Activated naive CD4-positive, alpha-beta T cell treated with anti-CD3 and anti-CD28 coated beads, Interleukin-2, amount 10 ng/mL, durations not matched to agents 7 days and 5 days (primary cell): Measurements from ENCODE around the gene YJEFN3.
A peak's percentile ranks its signal among the peaks of the same experiment; 100 is the strongest.

Source experiments
- CTCF ChIA-PET: fragments of 350-600 bp; sonication (Branson Sonifier 250); formaldehyde crosslinking; loops from one replicate; lab custom pipeline; 2021; ENCODE audit warnings: antibody characterized with exemption; lab: Charles Lee
- DNase-seq: peaks from one replicate; pipeline ENCODE4 v3.0.0-alpha.2; 2020
- H3K27ac Mint-ChIP-seq: one replicate; pipeline ENCODE4 v1.8.0; 2021; ENCODE audit warnings: mild to moderate bottlenecking, moderate library complexity, mixed read lengths
- H3K27me3 Mint-ChIP-seq: one replicate; pipeline ENCODE4 v1.8.0; 2021; ENCODE audit warnings: mild to moderate bottlenecking, mixed read lengths
- H3K36me3 Mint-ChIP-seq: one replicate; pipeline ENCODE4 v1.8.0; 2021; ENCODE audit warnings: mixed read lengths
- H3K4me1 Mint-ChIP-seq: one replicate; pipeline ENCODE4 v1.8.0; 2021; ENCODE audit warnings: mixed read lengths
- H3K4me3 Mint-ChIP-seq: one replicate; pipeline ENCODE4 v1.8.0; 2021; ENCODE audit warnings: mild to moderate bottlenecking, moderate library complexity, mixed read lengths
- H3K9me3 Mint-ChIP-seq: one replicate; pipeline ENCODE4 v1.8.0; 2021; ENCODE audit warnings: mixed read lengths

The YJEFN3 gene, protein sequence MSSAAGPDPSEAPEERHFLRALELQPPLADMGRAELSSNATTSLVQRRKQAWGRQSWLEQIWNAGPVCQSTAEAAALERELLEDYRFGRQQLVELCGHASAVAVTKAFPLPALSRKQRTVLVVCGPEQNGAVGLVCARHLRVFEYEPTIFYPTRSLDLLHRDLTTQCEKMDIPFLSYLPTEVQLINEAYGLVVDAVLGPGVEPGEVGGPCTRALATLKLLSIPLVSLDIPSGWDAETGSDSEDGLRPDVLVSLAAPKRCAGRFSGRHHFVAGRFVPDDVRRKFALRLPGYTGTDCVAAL

DNA sequence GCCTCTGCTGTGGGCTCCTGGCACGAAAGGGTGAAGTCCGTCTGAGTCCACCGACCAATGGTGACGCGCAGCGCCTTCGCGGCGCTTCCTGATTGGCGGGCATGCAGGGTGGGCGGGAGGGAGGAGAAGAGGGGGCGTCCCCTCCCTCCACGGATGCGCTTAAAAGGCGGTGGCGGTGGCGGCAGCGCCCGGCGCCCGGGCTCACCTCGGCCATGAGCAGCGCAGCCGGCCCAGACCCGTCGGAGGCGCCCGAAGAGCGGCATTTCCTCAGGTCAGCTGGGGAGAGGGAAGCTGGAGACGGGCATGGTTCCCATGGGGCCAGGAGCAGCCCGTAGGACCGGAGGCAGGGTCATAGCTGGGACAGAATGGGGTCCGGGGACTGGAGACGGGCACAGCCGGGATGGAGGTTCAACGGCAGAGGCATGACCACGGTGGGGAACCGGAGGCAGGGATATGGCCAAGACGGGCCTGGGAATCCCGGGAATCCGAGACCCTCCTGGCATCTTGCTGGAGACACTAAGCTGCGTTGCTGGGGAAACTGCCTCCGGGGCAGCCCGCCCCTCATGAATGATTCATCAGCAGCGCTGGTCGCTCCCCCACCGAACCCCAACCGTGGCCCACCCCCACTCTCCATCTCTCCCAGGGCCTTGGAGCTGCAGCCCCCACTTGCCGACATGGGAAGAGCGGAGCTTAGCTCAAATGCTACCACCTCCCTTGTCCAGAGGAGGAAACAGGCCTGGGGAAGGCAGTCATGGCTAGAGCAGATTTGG, at the start of gene YJEFN3:
TSS of gene YJEFN3 (plus strand) at position 191 of the 770 bp plus-strand sequence. CDS start at position 213, 22 bp downstream.
- Mint-ChIP-seq H3K4me3 (no peak within 1 kb of the TSS), H3K36me3 (peaks cover 26% of the 10 kb centered on the region), H3K27me3 (no peaks in the 10 kb centered on the region), H3K9me3 (no peaks in the 10 kb centered on the region), H3K4me1 (peaks cover 12% of the 10 kb centered on the region), H3K27ac (no peak within 1 kb of the TSS)
- DNase-seq = no peak
- CTCF ChIA-PET = interaction anchor here (0.7 to 1.2 kb wide), 2 partner anchors 25 to 135 kb away, joined by 3 read pairs; partner anchors contain the start of gene ATP13A1

- no peaks in the 10 kb centered on the region for H3K27me3 Mint-ChIP-seq
- peaks cover 59% of the 10 kb centered on the region for H3K4me1 Mint-ChIP-seq
- DNase-seq = peak; percentile 33
- peak overlapping the region; percentile 51 for H3K27ac Mint-ChIP-seq
- no peak overlapping the region for H3K4me3 Mint-ChIP-seq
- H3K36me3 Mint-ChIP-seq = peaks cover 37% of the 10 kb centered on the region
- CTCF ChIA-PET = interaction anchor here (1.6 kb wide), 1 partner anchor 10 kb away, joined by 9 read pairs; no protein-coding TSS in a partner anchor
- no peaks in the 10 kb centered on the region for H3K9me3 Mint-ChIP-seq
Observed at GRCh38 chr19:19480688-19481087, 48.0 kb upstream of the YJEFN3 start.

DNA sequence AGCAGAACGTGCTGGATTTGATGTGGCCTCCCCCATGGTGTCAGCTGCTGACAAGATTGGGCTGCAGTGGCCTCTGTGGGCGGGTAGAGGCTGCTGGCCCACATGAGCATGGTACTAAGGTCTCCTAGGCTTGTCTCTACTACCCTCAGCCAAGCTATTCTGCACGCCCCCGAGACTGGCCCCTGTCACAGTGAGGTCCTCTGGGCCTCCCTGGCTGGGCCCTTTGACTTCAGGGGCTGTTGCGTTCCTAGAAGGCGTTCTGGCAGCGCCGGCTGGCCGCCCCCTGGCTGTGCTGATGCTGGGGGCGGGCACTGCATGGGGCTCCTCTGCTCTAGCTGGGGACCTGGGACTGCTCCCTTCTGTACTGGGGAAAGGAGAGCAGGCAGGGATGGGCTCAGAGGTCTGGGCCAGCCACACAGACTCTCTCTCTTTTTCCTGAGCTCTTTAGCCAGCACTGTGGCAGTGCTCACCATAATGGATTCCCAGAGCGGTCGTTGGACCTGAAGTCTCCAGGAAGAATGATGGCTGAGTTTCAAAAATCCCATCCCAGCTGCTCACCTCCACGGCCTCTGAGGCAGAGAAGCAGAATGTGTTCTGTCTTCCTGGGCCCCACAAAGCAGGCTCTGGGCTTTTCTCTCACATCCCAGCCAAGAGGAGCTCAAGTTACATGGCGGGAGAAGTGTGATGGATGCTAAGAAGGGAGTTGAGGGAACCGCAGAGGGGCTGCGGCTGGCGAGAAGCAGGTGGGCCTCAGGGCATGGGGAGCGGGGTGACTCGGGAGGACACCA, 45.7 kb upstream of the YJEFN3 start:
- Mint-ChIP-seq H3K36me3 (peaks cover 32% of the 10 kb centered on the region), H3K4me1 (peaks cover 57% of the 10 kb centered on the region), H3K27me3 (no peaks in the 10 kb centered on the region), H3K9me3 (no peaks in the 10 kb centered on the region), H3K27ac (no peak overlapping the region), H3K4me3 (no peak overlapping the region)
- DNase-seq = no peak
- CTCF ChIA-PET = interaction anchor here (0.7 to 1.0 kb wide), 2 partner anchors 9 to 31 kb away, joined by 3 read pairs; no protein-coding TSS in a partner anchor

GRCh38 chr19:19485161-19485997, 43.3 kb upstream of the YJEFN3 start:
- peak overlapping the region; percentile 84 for H3K27ac Mint-ChIP-seq
- CTCF ChIA-PET = no interaction called here
- no peak overlapping the region for H3K4me3 Mint-ChIP-seq
- no peaks in the 10 kb centered on the region for H3K27me3 Mint-ChIP-seq
- no peaks in the 10 kb centered on the region for H3K9me3 Mint-ChIP-seq
- DNase-seq = no peak
- H3K36me3 Mint-ChIP-seq = peaks cover 27% of the 10 kb centered on the region
- H3K4me1 Mint-ChIP-seq = peaks cover 67% of the 10 kb centered on the region

GRCh38 chr19:19485998-19486290, 42.8 kb upstream of the YJEFN3 start:
- CTCF ChIA-PET = no interaction called here
- Mint-ChIP-seq H3K27me3 (no peaks in the 10 kb centered on the region), H3K36me3 (peaks cover 24% of the 10 kb centered on the region), H3K4me3 (no peak overlapping the region), H3K9me3 (no peaks in the 10 kb centered on the region), H3K27ac (no peak overlapping the region), H3K4me1 (peaks cover 64% of the 10 kb centered on the region)
- no peak for DNase-seq

DNA sequence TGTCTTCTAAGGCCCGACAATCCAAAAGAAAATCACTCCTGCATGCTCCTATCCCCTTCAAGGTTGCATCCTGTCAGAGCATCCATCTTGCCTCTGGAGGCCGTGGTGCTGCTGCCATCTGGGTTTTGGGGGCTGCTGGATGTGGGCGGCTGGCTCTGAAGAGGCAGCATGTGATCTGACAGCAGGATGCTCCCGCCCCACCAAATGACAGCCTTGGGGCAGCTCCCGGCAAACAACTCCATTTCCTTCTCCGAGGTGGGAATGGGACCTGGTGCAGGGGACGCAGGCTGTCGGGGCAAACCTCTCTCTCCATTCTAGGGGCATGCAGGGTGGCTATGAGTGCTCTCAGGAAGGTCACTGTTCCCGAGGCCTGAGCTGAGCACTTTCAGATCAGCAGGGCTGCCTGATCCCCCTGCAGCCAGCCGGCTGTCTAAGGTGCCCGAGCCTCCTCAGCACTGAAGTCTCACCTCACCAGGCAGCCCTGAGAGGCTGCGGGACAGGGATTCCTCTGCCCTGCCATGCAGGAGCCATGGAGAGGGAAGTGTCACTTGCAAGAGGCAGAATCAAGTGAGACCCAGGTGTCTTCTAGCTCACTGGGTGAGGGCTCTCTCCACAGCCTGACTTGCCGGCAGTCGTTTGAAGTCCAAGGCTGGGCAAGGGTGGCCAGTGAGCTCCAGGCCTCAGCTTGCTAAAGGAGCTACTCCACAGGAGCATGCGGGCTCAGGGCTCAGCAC, 42.2 kb upstream of the YJEFN3 start:
- no peak for DNase-seq
- H3K27ac Mint-ChIP-seq = peak overlapping the region; percentile 83
- H3K9me3 Mint-ChIP-seq = no peaks in the 10 kb centered on the region
- no peak overlapping the region for H3K4me3 Mint-ChIP-seq
- peaks cover 24% of the 10 kb centered on the region for H3K36me3 Mint-ChIP-seq
- no peaks in the 10 kb centered on the region for H3K27me3 Mint-ChIP-seq
- CTCF ChIA-PET = no interaction called here
- H3K4me1 Mint-ChIP-seq = peaks cover 59% of the 10 kb centered on the region

- peak overlapping the region; percentile 99 for H3K27ac Mint-ChIP-seq
- H3K4me3 Mint-ChIP-seq = peak overlapping the region; percentile 18
- no peaks in the 10 kb centered on the region for H3K27me3 Mint-ChIP-seq
- peaks cover 24% of the 10 kb centered on the region for H3K36me3 Mint-ChIP-seq
- CTCF ChIA-PET = interaction anchor here (4.5 kb wide), 1 partner anchor 122 kb away, joined by 89 read pairs; no protein-coding TSS in a partner anchor
- H3K4me1 Mint-ChIP-seq = peaks cover 55% of the 10 kb centered on the region
- DNase-seq = no peak
- H3K9me3 Mint-ChIP-seq = no peaks in the 10 kb centered on the region
Observed at GRCh38 chr19:19487077-19487949, 41.4 kb upstream of the YJEFN3 start.

- H3K36me3 Mint-ChIP-seq = peaks cover 25% of the 10 kb centered on the region
- H3K27ac Mint-ChIP-seq = peak overlapping the region; percentile 99
Observed at GRCh38 chr19:19487950-19488874, 40.5 kb upstream of the YJEFN3 start.

GRCh38 chr19:19488875-19489690, 39.6 kb upstream of the YJEFN3 start:
- no peaks in the 10 kb centered on the region for H3K27me3 Mint-ChIP-seq
- DNase-seq = peak; percentile 97
- H3K27ac Mint-ChIP-seq = peak overlapping the region; percentile 99
- CTCF ChIA-PET = interaction anchor here (1.0 to 4.5 kb wide), 11 partner anchors 9 to 264 kb away, joined by 3 to 89 read pairs (median 5); partner anchors contain the start of gene GATAD2A
- H3K4me3 Mint-ChIP-seq = peak overlapping the region; percentile 54
- no peaks in the 10 kb centered on the region for H3K9me3 Mint-ChIP-seq
- H3K36me3 Mint-ChIP-seq = peaks cover 28% of the 10 kb centered on the region
- peaks cover 52% of the 10 kb centered on the region for H3K4me1 Mint-ChIP-seq

More at GRCh38 chr19:19487950-19488874, 40.5 kb upstream of the YJEFN3 start:
- peaks cover 53% of the 10 kb centered on the region for H3K4me1 Mint-ChIP-seq
- CTCF ChIA-PET = interaction anchor here (1.1 to 4.5 kb wide), 4 partner anchors 79 to 123 kb away, joined by 3 to 89 read pairs (median 14); partner anchors contain the start of gene GATAD2A
- no peaks in the 10 kb centered on the region for H3K27me3 Mint-ChIP-seq
- no peaks in the 10 kb centered on the region for H3K9me3 Mint-ChIP-seq
- DNase-seq = no peak
- peak overlapping the region; percentile 54 for H3K4me3 Mint-ChIP-seq

GRCh38 chr19:19489804-19490204, 38.9 kb upstream of the YJEFN3 start:
- CTCF ChIA-PET = interaction anchor here (0.7 to 4.5 kb wide), 26 partner anchors 9 to 300 kb away, joined by 3 to 89 read pairs (median 4); partner anchors contain the start of gene GATAD2A
- Mint-ChIP-seq H3K4me1 (peaks cover 52% of the 10 kb centered on the region), H3K27ac (peak overlapping the region; percentile 99), H3K9me3 (no peaks in the 10 kb centered on the region), H3K27me3 (no peaks in the 10 kb centered on the region), H3K4me3 (no peak overlapping the region), H3K36me3 (peaks cover 31% of the 10 kb centered on the region)
- DNase-seq = no peak
